Measurements from ENCODE around the gene TASL.

DNA sequence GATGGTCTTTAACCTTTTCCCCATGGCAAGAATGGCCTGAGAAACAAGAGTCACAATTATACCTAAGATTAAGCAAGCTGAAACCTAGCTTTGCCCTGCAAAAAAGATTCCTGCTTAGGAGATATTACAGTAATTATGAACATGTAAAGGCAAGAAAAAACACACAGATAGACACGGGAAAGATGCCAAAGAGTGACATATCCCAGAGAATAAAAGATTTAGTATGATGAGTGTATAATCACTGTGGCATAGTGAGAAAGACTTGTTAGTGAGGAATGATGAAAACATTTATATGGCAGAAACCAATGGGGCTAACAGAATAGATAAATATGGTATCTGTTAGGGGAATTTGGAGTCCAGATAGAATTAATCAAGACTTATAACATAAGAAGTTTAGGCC, 29.6 kb upstream of the TASL start:
- TF ChIP-seq EZH2 (IDR thresholded peaks at IDR 0.05; ENCODE audit: borderline replicate concordance, low read depth, low read length, severe bottlenecking): no peak
- TF ChIP-seq CTCF (IDR thresholded peaks at IDR 0.05; ENCODE audit: extremely low read depth in 1 of 2, insufficient read depth in 1 of 2, low read depth in 1 of 2, low read length in 2 of 2): no peak
- TF ChIP-seq GATA2 (IDR thresholded peaks at IDR 0.05; ENCODE audit: insufficient read depth, insufficient read length, low read depth, low read length): no peak
- no peak for TF ChIP-seq FOS (IDR thresholded peaks at IDR 0.05; ENCODE audit: borderline replicate concordance, insufficient read depth, low read length)
- TF ChIP-seq POLR2A (IDR thresholded peaks at IDR 0.05; ENCODE audit: low read depth, low read length): no peak
- no peak for TF ChIP-seq POLR2AphosphoS5 (IDR thresholded peaks at IDR 0.05; ENCODE audit: insufficient read depth, low read depth, low read length)
- TF ChIP-seq MAX (IDR thresholded peaks at IDR 0.05; ENCODE audit: insufficient read depth, insufficient read length): no peak

Measured in endothelial cell of umbilical vein (primary cell).